CD1c-positive myeloid dendritic cell (primary cell): ENCODE results near the gene RASIP1.
"Not testable (repeated sequence)": the region's sequence is repeated elsewhere in the genome, so short reads cannot be mapped to it uniquely, and the experiment has no call there.

ENCODE experiments used
- DNase-seq: peaks from one replicate; pipeline ENCODE4 v3.0.0-alpha.2; 2016; ENCODE audit errors: extremely low spot score

RASIP1 gene

DNA sequence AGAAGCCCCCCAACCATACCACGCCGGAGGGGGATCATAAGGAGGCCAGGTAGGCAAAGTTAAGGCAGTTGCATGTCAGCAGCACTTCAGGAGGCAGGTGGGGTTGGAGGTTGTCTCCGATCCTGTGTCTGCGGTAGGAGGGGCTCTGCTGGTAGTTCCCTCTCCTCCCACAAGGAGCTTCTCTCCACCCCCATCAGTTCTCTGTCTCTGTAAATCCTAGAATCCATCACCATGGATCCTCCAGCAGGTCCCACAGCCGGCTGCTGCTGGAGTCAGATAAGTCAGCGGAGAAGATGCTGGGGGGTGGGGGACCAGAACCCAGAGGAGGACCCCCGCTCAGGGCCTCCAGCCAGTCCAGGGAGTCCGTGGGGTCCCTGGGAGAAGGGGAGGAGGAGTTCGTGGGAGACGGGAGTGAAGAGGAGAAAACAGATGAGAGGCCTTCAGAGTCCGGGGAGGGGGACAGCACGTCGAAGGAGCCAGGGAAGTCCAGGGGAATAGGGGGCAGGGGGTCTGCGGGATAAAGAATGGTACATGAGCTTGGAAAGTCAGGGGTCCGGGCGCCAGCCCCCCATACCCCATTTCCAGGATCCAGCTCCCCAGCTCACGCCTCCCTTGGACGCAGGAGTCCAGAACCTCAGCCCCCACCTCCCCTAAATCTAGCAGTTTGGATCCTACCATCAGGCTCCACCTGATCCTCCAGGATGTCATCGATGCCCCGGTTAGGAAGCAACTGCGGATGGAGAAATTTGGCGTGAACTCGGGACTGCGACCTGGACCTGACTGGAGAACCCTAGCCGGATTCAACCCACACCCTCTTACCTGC lies 27.2 kb downstream of the RASIP1 start:
- DNase-seq: peak; percentile 12

DNA sequence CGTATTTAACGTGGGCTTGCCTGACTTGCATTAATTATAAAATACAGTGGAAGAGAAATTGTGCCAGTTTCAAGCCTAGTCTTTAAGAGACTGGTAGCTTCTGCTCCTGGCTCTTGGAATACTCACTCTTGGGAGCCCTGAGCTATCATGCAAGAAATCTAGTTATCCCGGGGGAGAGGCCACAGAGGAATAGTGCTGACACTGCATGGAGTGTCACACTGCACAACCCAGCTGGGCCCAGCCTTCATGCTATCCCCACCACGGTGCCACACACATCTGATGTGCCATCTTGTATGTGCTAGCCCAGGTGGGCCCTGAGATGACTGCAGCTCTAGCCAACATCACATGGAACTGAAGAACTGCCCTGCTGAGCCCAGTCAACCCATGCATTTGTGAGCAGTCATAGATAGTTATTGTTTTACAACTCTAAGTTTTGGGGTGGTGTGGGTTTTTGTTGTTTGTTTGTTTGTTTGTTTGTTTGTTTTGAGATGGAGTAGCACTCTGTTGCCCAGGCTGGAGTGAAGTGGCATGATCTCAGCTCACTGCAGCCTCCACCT lies 29.2 kb downstream of the RASIP1 start:
- no peak for DNase-seq

DNA sequence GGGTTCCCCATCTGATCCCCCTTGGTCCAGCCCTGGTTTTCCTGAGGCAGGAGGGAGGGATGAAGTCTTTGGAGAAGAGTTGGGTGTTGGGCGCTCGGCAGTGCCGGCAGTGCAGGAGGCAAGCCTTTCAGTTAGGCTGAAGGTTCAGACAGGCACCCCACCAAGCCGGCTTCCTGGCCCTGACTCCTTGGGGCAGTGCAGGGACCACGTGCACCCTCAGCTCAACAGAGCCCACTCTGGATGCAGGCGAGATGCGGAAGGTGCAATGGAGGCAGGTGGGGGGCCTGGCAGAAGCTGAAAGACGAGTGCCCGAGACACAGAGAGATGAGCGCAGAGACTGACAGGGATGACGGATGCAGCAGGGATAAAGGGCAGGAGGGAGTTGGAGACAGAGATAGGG lies 31.9 kb downstream of the RASIP1 start:
- DNase-seq: no peak

DNA sequence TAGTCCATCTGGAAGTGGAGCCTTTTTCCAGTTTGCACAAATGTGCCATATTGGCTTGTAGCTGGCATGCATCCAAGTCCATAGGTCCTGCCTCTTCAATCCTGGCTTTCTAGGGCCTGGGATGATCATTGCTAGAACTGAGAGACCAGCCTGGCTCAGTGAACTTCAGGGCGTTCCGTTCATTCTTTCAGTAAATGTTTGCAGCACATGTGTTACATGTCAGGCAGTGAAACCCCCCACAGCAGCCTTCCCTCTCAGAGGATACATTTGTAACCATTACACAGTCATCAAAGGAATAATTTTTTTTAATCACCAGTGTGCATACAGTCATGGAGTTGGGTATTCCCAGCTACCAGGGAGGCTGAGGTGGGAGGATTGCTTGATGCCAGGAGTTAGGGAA lies 35.0 kb downstream of the RASIP1 start:
- no peak for DNase-seq

DNA sequence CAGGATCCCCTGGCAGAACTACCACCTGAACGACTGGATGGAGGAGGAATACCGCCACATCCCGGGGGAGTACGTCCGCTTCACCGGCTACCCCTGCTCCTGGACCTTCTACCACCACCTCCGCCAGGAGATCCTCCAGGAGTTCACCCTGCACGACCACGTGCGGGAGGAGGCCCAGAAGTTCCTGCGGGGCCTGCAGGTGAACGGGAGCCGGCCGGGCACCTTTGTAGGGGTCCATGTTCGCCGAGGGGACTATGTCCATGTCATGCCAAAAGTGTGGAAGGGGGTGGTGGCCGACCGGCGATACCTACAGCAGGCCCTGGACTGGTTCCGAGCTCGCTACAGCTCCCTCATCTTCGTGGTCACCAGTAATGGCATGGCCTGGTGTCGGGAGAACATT lies 37.1 kb downstream of the RASIP1 start:
- no peak for DNase-seq

DNA sequence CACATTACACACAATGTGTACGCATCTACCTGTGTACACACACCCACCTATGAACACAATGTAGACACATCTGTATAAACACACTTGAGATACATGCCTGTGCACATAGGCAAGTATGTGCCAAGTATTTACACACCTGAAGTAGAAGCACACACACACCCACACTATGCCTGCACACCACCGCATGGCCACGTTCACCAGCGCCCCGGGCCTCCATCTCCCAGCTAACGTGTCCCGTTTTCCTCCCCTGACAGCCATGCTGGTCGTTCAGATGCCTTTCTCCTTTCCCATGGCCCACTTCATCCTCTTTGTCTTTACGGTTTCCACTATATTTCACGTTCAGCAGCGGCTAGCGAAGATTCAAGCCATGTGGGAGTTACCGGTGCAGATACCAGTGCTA lies 37.7 kb downstream of the RASIP1 start:
- DNase-seq: no peak

DNA sequence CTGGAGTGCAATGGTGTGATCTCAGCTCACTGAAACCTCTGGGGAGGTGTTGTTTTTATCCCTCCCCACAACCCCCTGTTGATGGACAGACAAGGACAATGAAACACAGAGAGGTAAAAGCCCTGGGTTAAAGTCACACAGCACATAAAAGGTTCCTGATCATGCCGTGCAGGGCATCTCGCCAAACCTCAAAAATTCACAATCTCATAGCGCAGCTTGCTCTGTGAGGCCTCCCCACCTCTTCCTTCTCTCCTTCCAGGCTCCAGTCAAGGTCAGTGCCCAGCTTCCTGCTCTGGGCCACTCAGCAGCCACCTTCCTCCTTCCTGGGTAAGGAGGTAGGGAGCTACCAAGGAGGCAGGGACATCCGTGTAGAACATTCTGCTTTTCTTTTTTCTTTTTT lies 42.4 kb downstream of the RASIP1 start:
- DNase-seq: no peak

DNA sequence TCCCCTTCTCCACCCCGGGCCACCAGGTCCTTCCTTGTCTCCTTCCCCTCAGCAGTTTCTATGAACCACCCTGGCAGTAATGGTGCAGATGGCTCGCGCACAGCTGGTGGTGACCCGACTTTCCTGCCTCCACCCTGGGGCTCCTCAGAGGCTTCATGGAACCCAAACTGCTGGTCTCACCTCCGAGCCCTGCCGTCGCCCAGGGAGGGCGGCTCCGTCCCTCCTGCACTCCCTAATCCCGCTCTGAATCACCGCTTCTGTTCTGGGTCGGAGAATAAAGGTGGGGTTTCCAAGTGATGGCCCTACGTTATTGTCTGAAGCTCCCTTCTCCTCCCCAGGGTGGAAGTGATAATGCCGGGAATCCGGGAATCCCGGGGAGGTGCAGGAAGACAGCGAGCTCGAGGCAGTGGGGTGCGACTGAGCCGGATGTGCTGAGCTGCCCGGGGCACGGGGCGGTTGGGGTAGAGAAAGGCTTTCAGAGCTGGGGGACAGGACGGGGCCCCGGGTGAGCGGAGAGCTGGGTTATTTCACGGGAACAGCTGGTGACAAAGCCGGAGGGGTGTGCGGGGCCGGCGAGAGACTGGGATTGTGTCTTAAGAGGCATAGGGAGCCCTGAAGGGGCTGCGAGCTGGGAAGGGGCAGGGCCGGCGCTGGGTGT lies 43.9 kb downstream of the RASIP1 start:
- DNase-seq: no peak

DNA sequence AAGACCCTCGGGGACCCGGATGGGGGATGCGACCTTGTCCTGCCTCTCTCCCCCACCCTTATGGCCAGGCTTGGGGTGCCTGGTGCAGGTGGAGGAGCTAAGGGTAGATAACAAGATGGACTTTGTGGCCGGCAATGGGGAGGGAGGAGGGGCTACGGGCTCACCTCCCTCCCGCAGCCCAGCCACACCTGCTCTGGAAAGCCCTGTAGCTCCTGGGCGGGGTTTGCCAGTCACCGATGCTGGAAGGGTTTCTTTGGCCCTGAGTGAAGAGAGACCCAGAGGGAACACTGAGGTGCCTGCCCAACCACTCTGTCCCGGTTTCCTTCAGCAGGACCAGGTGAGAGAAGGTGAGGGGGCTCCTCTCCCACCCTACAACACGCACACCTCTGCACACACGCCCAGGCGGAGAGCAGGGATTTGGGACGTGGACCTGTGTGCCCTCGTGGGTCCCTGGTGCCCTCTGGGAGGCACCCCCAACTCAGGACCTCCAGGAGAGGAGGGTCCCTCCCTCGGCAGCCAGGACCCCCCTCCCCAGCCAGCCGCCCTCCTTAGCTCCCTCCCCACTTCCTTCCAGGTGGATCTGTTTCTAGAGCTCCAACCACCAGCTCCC lies 44.6 kb downstream of the RASIP1 start, which contains the start of gene FUT2:
FUT2 (plus strand) TSS at position 229 of the 610 bp plus-strand sequence. CDS start 6,986 bp downstream, outside the sequence.
- no peak for DNase-seq

DNA sequence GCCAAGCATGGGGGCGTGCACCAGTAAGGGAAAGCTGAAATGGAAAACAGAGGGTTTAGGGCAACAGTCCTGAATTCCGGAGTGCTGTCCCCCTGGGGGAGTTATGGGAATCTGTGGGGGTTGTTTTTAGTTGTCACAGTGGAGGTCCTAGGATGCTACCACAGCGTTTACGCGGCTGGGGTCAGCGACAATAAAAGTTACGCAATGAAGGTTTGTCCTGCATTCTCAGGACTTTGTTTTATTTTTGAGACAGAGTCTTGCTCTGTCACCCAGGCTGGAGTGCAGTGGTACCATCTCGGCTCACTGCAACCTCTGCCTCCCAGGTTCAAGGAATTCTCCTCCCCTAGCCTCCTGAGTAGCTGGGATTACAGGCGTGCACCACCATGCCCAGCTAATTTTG lies 46.8 kb downstream of the RASIP1 start:
- not testable (repeated sequence) for DNase-seq

DNA sequence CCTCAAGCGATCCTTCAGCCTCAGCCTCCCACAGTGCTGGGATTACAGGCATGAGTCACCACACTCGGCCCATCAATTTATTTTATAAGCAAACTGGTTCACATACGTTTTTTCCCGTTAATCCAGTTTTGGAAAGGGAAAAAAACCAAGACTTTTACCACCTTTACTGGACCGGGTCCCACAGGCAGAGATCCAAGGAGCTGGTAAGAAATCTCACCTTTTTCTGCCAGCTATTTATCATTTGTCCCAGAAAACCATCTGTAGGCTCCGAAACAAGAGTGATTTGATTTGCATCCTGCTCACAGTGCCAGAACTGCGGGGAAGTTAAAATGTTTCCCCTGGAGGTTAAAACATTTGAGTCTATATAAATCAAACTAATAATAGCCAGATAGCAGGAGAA lies 51.0 kb downstream of the RASIP1 start:
- DNase-seq: no peak

DNA sequence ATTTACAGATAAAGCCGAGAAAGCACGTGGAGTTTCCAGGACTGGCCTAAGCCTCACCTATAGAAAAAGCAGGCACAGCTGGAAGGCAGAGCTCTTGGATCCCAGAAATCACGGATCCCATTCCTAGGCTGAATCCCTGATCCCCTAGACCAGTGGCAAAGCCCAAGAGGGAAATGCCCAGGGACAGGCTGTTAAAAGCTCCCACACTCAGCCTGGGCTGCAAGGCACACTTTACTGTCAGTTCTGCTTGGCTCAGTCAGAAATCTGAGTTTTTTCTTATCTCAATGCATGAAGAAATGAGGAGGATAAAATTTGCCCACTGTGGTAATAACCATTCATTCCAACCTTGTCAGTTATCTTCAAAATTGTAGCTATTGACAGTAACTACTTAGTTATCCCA lies 52.6 kb downstream of the RASIP1 start:
- DNase-seq: no peak

DNA sequence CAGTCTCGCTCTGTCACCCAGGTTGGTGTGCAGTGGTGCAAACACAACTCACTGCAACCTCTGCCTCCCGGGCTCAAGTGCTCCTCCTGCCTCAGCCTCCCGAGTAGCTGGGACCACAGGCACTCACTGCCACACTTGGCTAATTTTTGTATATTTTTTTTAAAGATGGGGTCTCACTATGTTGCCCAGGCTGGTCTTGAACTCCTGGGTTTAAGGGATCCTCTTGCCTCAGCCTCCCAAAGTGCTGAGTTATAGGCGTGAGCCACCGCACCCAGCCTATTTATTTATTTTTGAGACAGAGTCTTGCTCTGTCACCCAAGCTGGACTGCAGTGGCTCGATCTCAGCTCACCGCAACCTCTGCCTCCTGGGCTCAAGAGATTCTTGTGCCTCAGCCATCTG lies 53.8 kb downstream of the RASIP1 start:
- not testable (repeated sequence) for DNase-seq

DNA sequence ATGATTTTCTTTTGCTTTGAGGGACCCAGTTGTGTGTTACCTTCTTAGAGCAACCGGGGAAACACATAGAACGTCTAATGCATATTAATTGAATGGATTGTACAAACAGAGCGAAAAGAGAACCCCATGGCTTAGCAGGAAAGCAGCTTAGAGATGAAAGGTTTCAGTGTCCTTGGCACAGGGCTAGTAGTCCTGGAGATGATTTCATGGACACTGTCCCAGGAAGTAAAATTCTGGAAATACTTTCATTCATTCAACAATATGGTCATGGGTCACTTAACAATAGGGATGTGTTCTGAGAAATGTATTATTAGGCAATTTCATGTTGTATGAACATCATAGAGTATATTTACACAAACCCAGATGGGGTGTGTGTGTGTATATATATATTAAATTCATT lies 54.3 kb downstream of the RASIP1 start:
- DNase-seq: no peak

DNA sequence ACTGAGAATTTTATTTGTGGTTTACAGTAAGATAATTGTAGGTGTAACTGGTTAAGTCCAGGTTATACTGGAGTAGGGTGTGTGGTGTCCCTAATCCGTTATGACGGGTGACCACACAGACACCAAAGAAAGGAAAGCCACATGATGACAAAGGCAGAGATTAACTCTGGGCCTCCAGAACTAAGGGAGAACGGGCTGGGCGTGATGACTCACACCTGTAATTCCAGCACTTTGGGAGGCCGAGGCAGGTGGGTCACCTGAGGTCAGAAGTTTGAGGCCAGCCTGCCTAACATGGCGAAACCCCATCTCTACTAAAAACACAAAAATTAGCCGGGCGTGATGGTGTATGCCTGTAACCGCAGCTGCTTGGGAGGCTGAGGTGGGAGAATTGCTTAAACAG lies 54.8 kb downstream of the RASIP1 start:
- no peak for DNase-seq

DNA sequence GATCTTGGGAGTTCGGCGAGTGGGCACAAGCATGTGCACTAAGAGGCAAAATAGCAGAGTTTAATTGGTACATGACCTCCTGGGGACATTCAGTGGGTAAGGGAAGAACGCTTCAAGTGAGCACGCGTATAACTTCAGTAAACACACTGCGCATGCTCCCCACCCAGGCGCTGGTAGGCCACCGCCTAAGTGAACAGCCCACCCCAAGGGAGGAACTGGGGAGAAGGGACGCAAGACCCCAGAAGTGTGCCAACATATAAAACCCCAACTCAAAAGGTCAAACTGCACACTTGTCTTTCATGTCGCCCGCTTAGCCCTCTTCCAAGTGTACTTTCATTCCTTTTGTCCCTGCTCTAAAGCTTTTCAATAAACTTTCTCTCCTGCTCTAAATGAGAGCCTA lies 57.1 kb downstream of the RASIP1 start:
- DNase-seq: no peak

DNA sequence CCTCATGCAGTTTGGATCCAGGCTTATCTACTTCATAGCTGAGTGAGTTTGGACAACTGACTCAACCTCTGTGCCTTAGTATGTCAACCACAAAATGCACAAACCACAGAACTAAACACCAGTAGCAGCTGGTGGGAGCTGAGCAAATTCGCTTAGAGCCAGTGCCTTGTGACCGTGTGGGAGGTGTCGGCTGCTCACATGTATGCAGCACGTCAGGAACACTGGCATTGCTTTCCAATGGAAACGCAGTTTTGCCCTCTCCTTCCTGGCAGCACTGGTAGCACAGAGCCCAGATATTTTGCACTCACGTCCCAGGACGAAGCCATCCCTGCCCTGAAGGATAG lies 59.3 kb downstream of the RASIP1 start:
- peak; percentile 29 for DNase-seq

DNA sequence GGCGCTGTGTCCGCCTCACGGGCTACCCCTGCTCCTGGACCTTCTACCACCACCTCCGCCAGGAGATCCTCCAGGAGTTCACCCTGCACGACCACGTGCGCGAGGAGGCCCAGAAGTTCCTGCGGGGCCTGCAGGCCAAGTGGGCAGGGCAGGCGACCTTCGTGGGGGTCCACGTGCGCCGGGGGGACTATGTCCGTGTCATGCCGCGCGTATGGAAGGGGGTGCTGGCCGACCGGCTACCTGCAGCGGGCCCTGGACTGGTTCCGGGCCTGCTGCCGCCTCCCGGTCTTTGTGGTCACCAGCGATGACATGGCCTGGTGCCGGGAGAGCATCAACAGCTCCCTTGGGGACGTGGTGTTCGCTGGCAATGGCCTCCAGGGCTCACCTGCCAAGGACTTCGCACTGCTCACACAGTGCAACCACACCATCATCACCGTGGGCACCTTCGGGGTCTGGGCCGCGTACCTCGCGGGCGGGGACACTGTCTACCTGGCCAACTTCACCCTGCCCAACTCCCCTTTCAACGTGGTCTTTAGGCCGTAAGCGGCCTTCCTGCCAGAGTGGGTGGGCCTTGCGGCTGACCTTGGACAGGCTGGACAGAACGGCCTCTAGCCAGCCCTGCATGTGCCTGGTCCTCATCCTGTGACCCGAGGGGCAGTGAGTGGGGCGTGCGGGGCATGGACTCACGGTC lies 59.8 kb downstream of the RASIP1 start:
- DNase-seq: no peak

DNA sequence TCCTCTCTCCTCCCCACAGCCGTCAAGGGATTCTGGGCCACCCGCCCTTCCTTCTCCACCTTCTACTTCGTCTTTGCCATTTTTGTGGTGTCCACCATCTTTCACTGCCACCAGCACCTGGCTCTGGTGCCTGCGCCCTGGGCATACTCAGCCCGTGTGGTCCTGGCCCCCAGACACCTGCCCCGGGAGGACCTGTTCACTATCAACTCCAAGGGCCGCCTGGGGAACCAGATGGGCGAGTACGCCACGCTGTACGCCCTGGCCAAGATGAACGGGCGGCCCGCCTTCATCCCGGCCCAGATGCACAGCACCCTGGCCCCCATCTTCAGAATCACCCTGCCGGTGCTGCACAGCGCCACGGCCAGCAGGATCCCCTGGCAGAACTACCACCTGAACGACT lies 60.4 kb downstream of the RASIP1 start:
- not testable (repeated sequence) for DNase-seq

DNA sequence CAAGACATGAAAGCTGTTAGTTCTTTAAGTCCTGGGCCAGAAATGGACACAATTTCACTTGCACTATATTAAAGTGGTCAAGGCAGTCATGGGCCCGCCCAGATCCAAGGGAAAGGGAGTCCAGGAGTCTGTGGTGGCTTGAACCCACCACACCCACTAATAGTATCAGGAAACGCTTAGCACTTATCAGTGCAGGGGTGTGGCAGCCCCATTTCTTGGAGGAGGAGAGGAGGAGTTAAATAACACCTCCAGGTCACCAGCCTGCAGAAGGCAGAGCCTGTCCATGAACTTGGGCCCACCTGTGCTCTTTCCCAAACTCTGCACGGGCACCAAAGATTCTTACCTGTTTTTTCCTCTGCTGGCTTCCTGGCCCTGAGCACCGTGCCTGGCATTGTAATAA lies 62.2 kb downstream of the RASIP1 start:
- DNase-seq: no peak

DNA sequence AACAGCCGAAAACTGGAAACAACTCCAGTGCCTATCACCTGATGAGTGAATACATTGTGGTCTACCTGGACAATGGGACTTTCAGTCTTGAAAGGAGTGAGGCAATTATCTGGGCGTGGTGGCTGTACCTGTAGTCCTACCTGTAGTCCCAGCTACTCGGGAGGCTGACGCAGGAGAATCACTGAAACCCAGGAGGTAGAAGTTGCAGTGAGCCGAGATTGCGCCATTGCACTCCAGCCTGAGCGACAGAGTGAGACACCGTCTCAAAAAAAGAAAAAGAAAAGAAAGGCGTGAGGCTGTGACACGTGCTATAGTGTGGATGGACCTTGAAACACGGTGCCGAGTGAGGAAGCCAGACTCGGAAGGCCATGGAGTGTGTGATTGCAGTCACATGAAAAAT lies 63.5 kb downstream of the RASIP1 start:
- no peak for DNase-seq

DNA sequence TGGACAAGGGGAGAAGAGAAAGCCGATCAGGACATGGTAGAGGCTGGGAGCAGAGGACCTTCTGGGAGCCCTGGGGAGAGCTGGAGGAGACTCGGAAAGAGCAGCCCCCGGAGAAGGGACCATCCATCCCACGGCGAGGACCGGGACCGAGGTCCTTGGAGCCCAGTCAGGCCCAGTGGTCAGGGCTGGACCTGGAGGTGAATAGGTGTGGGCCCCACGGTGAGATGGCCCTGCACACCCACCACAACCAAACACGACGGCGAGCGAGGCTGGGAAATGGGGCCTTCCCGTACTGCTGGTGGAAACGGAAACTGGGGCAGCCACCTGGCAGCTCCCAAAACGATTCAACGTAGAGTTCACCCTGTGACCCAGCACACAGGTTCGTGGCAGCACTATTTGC lies 63.9 kb downstream of the RASIP1 start:
- no peak for DNase-seq
